ENCODE data around the gene KRTAP5-10. TPM values are rescaled to one million over a fixed set of nuclear protein-coding genes. Genes with fewer than 3 reads are reported as not detected.

KRTAP5-10 gene
- total and polyA plus RNA-seq, 2 of the 8 experiments (the other 6 are each of a cell fraction or from before 2014, with no cell fraction given) = 0.12 TPM; not detected in 1

GRCh38 chr11:71538666-71538990 lies 26.7 kb upstream of the KRTAP5-10 start:
- Histone ChIP-seq H3K4ac (replicated peaks; ENCODE audit: insufficient read length, low read depth, low read length) (no peak overlapping the region), H4K91ac (replicated peaks; ENCODE audit: insufficient read length, low read length) (no peak overlapping the region), H3K9me3 (ENCODE audit: insufficient read depth in 2 of 2, low read depth in 1 of 2, low read length in 1 of 2) (no peaks in the 10 kb centered on the region; a peak in 1 of 4 replicates), H4K20me1 (replicated peaks in 1 of 2; ENCODE audit: control insufficient read depth in 1 of 2, insufficient read depth in 2 of 2, low read length in 2 of 2) (no peaks in the 10 kb centered on the region), H3K79me1 (ENCODE audit: low read depth, low read length) (no peaks in the 10 kb centered on the region), H3K23me2 (ENCODE audit: low read depth, low read length) (no peaks in the 10 kb centered on the region), H3K27ac (ENCODE audit: low read depth, low read length) (no peak overlapping the region), H4K5ac (ENCODE audit: insufficient read length, low read depth, low read length) (no peak overlapping the region), H2BK5ac (ENCODE audit: low read depth, low read length) (no peak overlapping the region), H3K36me3 (ENCODE audit: control insufficient read depth in 2 of 4, insufficient read depth in 4 of 4, low read length in 3 of 4) (no peaks in the 10 kb centered on the region), H4K8ac (ENCODE audit: extremely low read depth, insufficient read depth, low read length) (no peak overlapping the region), H3K4me2 (ENCODE audit: insufficient read depth in 1 of 2, low read depth in 2 of 2, low read length in 2 of 2) (no peak overlapping the region), H2BK12ac (ENCODE audit: low read depth, low read length) (no peak overlapping the region), H3K9ac (replicated peaks in 1 of 4; ENCODE audit: extremely low read depth in 1 of 4, low read depth in 3 of 4, low read length in 3 of 4) (no peak overlapping the region), H3K4me1 (replicated peaks in 1 of 4; ENCODE audit: control insufficient read depth in 3 of 4, insufficient read depth in 4 of 4, low read length in 3 of 4) (no peaks in the 10 kb centered on the region; a peak in 1 of 7 replicates), H3K27me3 (replicated peaks in 1 of 4; ENCODE audit: control insufficient read depth in 3 of 4, extremely low read depth in 1 of 4, insufficient read depth in 3 of 4, low read length in 3 of 4) (no peaks in the 10 kb centered on the region), H3K14ac (ENCODE audit: insufficient read length) (no peak overlapping the region), H3K23ac (ENCODE audit: insufficient read length) (no peak overlapping the region), H3K4me3 (ENCODE audit: extremely low read depth in 1 of 4, insufficient read depth in 2 of 4, low read depth in 3 of 4, low read length in 4 of 4) (no peak overlapping the region), H3K56ac (replicated peaks; ENCODE audit: insufficient read length, low read depth, low read length) (no peak overlapping the region), H3K18ac (ENCODE audit: extremely low read depth, low read length) (no peak overlapping the region), H2AFZ (ENCODE audit: low read length) (no peak overlapping the region), H2AK5ac (ENCODE audit: low read depth, low read length) (no peak overlapping the region), H2BK15ac (ENCODE audit: low read length) (no peak overlapping the region), H2BK120ac (replicated peaks; ENCODE audit: low read depth, low read length) (no peak overlapping the region), H2BK20ac (ENCODE audit: low read length) (no peak overlapping the region), H3K79me2 (ENCODE audit: control insufficient read depth in 1 of 2, insufficient read depth in 2 of 2, low read length in 2 of 2) (no peaks in the 10 kb centered on the region)
- TF ChIP-seq CTBP2 (IDR thresholded peaks at IDR 0.05; ENCODE audit: borderline replicate concordance, insufficient read depth, insufficient read length, low read length) = no peak
- no peak for TF ChIP-seq SIRT6 (IDR thresholded peaks at IDR 0.05; ENCODE audit: low read length)
- no peak for TF ChIP-seq MAFK (IDR thresholded peaks at IDR 0.05; ENCODE audit: low read depth, low read length)
- POLR2A ChIA-PET (ENCODE audit: partially characterized antibody) = interaction anchor here (0.6 kb wide), 1 partner anchor 1769 kb away, joined by 3 read pairs; no protein-coding TSS in a partner anchor
- DNase-seq (ENCODE audit: low read depth in 1 of 2, low spot score in 2 of 2) = no peak
- no peak for FAIRE-seq
- CTCF ChIA-PET (ENCODE audit: partially characterized antibody) = interaction anchor here (1.2 to 1.6 kb wide), 2 partner anchors 11 to 24 kb away, joined by 4 to 5 read pairs; no protein-coding TSS in a partner anchor
- 92% methylated on average over 4 of the region's 4 CpGs; no CpG with 5 or more reads in 1 of the 2 experiments for WGBS, 2 experiments (ENCODE audit: extremely low coverage in 1 of 2, insufficient coverage in 1 of 2, insufficient read length in 1 of 2, insufficient replicate concordance in 2 of 2, low coverage in 1 of 2, low lambda C conversion rate in 2 of 2, missing lambda C conversion rate in 1 of 2)
